GM18505 (cell line): Measurements from ENCODE around the gene CCDC27.

Experiments
- ATAC-seq: cut with Tn5 transposase; IDR thresholded peaks from one replicate; pipeline ENCODE4 v1.9.1; 2021; ENCODE audit not compliant: unreplicated experiment
- POLR2A ChIP-seq: IDR thresholded peaks from 4 replicates; pipeline ENCODE4 v1.6.1; 2011; ENCODE audit warnings: borderline replicate concordance; ENCODE audit not compliant: insufficient read depth, insufficient read length; ENCODE audit errors: extremely low read depth

The CCDC27 gene

GRCh38 chr1:3736131-3736561 lies 16.1 kb upstream of the CCDC27 start:
- ATAC-seq = no peak
- no peak for TF ChIP-seq POLR2A

- ATAC-seq = no peak
- no peak for TF ChIP-seq POLR2A
Observed at GRCh38 chr1:3736708-3737107, 15.5 kb upstream of the CCDC27 start.

- no peak for ATAC-seq
- TF ChIP-seq POLR2A = no peak
Observed at GRCh38 chr1:3738943-3739342, 13.3 kb upstream of the CCDC27 start.

- ATAC-seq = no peak
- TF ChIP-seq POLR2A = no peak
Observed at GRCh38 chr1:3740042-3740441, 12.2 kb upstream of the CCDC27 start.

- no peak for TF ChIP-seq POLR2A
- no peak for ATAC-seq
Observed at GRCh38 chr1:3740752-3741151, 11.5 kb upstream of the CCDC27 start.

GRCh38 chr1:3741566-3742438 lies 10.4 kb upstream of the CCDC27 start:
- no peak for TF ChIP-seq POLR2A
- no peak for ATAC-seq

- no peak for TF ChIP-seq POLR2A
- ATAC-seq = no peak
Observed at GRCh38 chr1:3742439-3743298, 9.6 kb upstream of the CCDC27 start.

GRCh38 chr1:3743421-3743820 lies 8.8 kb upstream of the CCDC27 start:
- ATAC-seq = no peak
- TF ChIP-seq POLR2A = no peak

GRCh38 chr1:3743826-3744225 lies 8.4 kb upstream of the CCDC27 start:
- no peak for TF ChIP-seq POLR2A
- no peak for ATAC-seq

GRCh38 chr1:3744646-3745045 lies 7.6 kb upstream of the CCDC27 start:
- TF ChIP-seq POLR2A = no peak
- no peak for ATAC-seq

- no peak for TF ChIP-seq POLR2A
- ATAC-seq = no peak
Observed at GRCh38 chr1:3745071-3745470, 7.2 kb upstream of the CCDC27 start.

GRCh38 chr1:3745590-3746381 lies 6.5 kb upstream of the CCDC27 start:
- no peak for ATAC-seq
- no peak for TF ChIP-seq POLR2A

- no peak for ATAC-seq
- TF ChIP-seq POLR2A = no peak
Observed at GRCh38 chr1:3746389-3746829, 5.8 kb upstream of the CCDC27 start.
